Kidney (tissue), 14 donors: ENCODE data around the gene GPR17. TPM values are rescaled to one million over a fixed set of nuclear protein-coding genes. Genes with fewer than 3 reads are reported as not detected.

Source experiments
- DNase-seq, 5 donors: peaks; one replicate each; pipeline ENCODE4 v3.0.0-alpha.2; 2013 to 2020
- FAIRE-seq: peaks from 2 replicates; lab custom pipeline; 2012; peaks lifted over from hg19 to GRCh38; lab: Jason Lieb, UNC
- H3K27ac ChIP-seq, 2 donors: one replicate each; pipeline ENCODE4 v1.7.0; 2013; ENCODE audit warnings: low read depth in 2 of 2, low read length in 2 of 2, inconsistent platforms in 1 of 2
- H3K27me3 ChIP-seq: one replicate; pipeline ENCODE4 v1.7.1; 2013; ENCODE audit warnings: low read length, inconsistent platforms; ENCODE audit not compliant: control insufficient read depth, insufficient read depth
- H3K36me3 ChIP-seq, 3 donors: one replicate each; pipeline versions ENCODE4 v1.7.0 to v1.7.1; 2013; ENCODE audit warnings: low read length in 3 of 3, control low read depth in 1 of 3, inconsistent platforms in 1 of 3; ENCODE audit not compliant: insufficient read depth in 3 of 3, control insufficient read depth in 2 of 3
- H3K4me1 ChIP-seq, 3 donors: one replicate each; pipeline versions ENCODE4 v1.7.0 to v1.7.1; 2013; ENCODE audit warnings: low read length in 3 of 3, inconsistent platforms in 1 of 3, low read depth in 1 of 3; ENCODE audit not compliant: control insufficient read depth in 2 of 3, insufficient read depth in 2 of 3
- H3K4me3 ChIP-seq, 3 donors: one replicate each; pipeline versions ENCODE4 v1.7.0 to v1.8.1; 2013; ENCODE audit warnings: low read length in 3 of 3, control low read depth in 1 of 3, inconsistent platforms in 1 of 3
- H3K9ac ChIP-seq, 3 donors: one replicate each; pipeline versions ENCODE4 v1.7.0 to v1.7.1; 2013; ENCODE audit warnings: low read length in 3 of 3, control low read depth in 1 of 3, inconsistent platforms in 1 of 3
- H3K9me3 ChIP-seq, 3 donors: one replicate each; pipeline versions ENCODE4 v1.7.0 to v1.7.1; 2013; ENCODE audit warnings: low read length in 3 of 3, control low read depth in 1 of 3, inconsistent platforms in 1 of 3; ENCODE audit not compliant: control insufficient read depth in 2 of 3, insufficient read depth in 1 of 3
- intact Hi-C: fragments of 100-400 bp; cut with DNase I; formaldehyde crosslinking; loops from one replicate; pipeline ENCODE4 v1.11.1; 2022
- polyA plus RNA-seq: library from polyadenylated mRNA; stranded (reverse); fragments of 350-450 nt; fragmentation: Illumina TruSeq; extraction: RNeasy Lipid Tissue Mini Kit (QIAGEN cat#74804); gene quantifications from one replicate; pipeline ENCODE4 v1.2.3, GENCODE V29; 2014; ENCODE audit warnings: low read depth, low replicate concordance; ENCODE audit not compliant: insufficient read depth
- total RNA-seq: library from RNA; stranded (reverse); fragmentation: NEBNext Ultra II Directional; extraction: Animal tissue kit (Norgen Biotek cat#: 25700); gene quantifications from one replicate; pipeline ENCODE4 v1.2.1, GENCODE V29; 2021
- TF ChIP-seq, protein P1 (sequence below): IDR thresholded peaks from 3 replicates; pipeline ENCODE4 v1.5.1; 2012; ENCODE audit warnings: mild to moderate bottlenecking, moderate library complexity, borderline replicate concordance; ENCODE audit not compliant: insufficient read depth; ENCODE audit errors: extremely low read depth
- donor health status: control.
- donor health status: control.
- donor health status: control.
- donor health status: control.
- donor health status: control.
- donor health status: DM: yes; HTN: yes; CAD: no.
- donor health status: Normal renal cell carcinoma (clear cell type).

GPR17 gene
- total and polyA plus RNA-seq, 2 donors from 2014 or later, result 0.39 to 0.50 TPM

DNA sequence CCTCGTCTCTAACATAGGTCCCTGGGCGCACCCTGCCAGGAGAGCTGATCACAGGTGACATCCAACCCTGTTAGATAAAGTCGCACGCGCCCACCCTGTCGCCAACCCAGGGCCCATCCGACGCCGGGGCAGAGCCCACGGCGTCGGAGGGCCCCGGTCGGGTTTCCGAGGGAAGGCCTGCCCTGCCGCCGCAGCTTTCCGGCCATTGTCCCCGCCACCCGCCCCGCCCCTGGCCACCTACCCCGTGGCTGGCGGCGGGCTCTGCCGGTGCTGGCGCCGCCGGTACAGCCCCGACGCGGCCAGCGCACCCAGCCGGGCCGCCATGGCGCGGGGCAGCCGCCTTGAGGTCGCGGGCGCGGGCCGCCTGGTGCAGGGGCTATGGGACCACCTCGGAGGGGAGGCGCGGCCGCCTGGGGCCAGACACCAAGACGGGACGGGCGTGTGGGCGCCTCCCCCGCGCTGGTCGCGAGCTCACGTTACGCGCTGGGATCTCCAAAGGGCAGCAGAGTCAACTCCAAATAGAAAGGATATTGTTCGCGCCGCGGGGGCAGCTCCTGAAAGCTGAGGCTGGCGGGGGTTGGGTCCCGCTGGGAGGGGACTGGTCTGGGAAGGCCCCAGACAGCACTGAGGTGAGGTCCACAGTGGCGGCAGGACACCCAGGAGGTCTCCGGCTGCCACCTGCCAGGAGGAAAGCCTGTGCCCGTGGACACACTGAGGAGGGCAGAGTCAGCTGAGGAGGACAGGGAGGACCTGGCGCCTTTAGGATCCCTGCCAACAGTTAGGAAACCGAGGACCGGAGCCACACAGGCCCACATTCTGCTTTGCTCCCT lies 18.3 kb downstream of the GPR17 start:
- Histone ChIP-seq H3K4me3 (no peak overlapping the region), H3K27ac (peak overlapping the region; percentile 40 to 51), H3K36me3 (no peaks in the 10 kb centered on the region), H3K9ac (no peak overlapping the region), H3K4me1 (peaks cover 0 to 19% (median 0%) of the 10 kb centered on the region in 3 donors), H3K9me3 (no peaks in the 10 kb centered on the region), H3K27me3 (peaks cover 2% of the 10 kb centered on the region)
- TF ChIP-seq, protein P1, sequence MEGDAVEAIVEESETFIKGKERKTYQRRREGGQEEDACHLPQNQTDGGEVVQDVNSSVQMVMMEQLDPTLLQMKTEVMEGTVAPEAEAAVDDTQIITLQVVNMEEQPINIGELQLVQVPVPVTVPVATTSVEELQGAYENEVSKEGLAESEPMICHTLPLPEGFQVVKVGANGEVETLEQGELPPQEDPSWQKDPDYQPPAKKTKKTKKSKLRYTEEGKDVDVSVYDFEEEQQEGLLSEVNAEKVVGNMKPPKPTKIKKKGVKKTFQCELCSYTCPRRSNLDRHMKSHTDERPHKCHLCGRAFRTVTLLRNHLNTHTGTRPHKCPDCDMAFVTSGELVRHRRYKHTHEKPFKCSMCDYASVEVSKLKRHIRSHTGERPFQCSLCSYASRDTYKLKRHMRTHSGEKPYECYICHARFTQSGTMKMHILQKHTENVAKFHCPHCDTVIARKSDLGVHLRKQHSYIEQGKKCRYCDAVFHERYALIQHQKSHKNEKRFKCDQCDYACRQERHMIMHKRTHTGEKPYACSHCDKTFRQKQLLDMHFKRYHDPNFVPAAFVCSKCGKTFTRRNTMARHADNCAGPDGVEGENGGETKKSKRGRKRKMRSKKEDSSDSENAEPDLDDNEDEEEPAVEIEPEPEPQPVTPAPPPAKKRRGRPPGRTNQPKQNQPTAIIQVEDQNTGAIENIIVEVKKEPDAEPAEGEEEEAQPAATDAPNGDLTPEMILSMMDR, result no peak
- intact Hi-C loops, result no loop called here
- FAIRE-seq (no peak), DNase-seq (peak; percentile 70 to 89 (median 86))

DNA sequence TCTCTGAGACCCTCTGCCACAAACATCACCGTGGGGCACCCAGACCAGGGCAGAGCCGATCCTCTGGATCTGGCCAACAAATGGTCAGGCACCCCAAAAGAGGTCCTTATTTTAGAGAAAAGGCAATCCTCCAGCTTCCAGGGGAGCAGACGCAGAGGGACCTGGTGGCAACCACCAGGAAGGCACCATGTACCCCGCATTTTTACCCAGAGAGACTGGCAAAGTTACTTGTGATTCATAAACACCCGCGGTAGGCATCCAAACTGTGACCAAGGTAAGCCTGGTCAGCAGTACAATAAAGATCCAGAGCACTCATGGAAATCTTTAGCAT lies 18.9 kb downstream of the GPR17 start:
- Histone ChIP-seq H3K27ac (peak overlapping the region; percentile 40 to 51), H3K9ac (no peak overlapping the region), H3K27me3 (peaks cover 2% of the 10 kb centered on the region), H3K36me3 (no peaks in the 10 kb centered on the region), H3K4me3 (no peak overlapping the region), H3K4me1 (peaks cover 0 to 19% (median 0%) of the 10 kb centered on the region in 3 donors), H3K9me3 (no peaks in the 10 kb centered on the region)
- no peak for FAIRE-seq
- intact Hi-C loops, result no loop called here
- DNase-seq, result peak in 1 of 5 donors; percentile 7
- TF ChIP-seq, protein P1, result no peak

DNA sequence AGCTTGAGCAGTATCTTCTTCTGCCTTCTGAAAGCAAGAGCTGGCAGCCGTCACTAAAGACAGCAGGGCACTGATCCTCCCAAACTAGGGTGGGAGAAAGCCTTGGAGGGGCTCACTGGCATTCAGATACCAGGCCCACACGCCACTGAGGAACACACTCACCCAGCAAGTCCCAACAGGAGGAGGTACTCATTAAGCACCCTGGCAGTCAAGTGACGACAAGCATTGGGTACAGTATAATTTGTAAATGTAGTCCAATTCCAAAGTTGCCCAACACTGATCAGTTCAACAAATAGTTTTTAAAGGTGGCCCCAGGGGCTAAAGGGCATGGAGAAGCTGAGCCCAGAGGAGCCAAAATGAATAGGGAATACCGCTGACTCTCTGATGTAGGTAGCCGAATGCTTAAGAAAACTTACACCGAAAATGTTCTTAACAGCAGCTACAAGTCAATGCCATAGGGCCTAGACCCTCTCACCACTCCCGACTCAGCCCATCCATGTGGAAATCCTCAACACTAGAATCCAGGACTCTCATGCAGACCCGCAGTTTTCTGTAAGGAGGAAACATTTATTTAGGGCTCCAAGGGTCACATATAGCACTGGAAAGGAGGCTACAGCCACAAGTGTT lies 19.4 kb downstream of the GPR17 start:
- FAIRE-seq (no peak), DNase-seq (no peak)
- no peak overlapping the region for H3K9ac ChIP-seq
- TF ChIP-seq, protein P1, result no peak
- no peak overlapping the region for H3K27ac ChIP-seq
- H3K9me3 ChIP-seq, result no peaks in the 10 kb centered on the region
- intact Hi-C loops, result no loop called here
- peaks cover 0 to 19% (median 0%) of the 10 kb centered on the region in 3 donors for H3K4me1 ChIP-seq
- no peak overlapping the region for H3K4me3 ChIP-seq
- no peaks in the 10 kb centered on the region for H3K36me3 ChIP-seq
- H3K27me3 ChIP-seq, result peaks cover 2% of the 10 kb centered on the region
